Fibroblast of upper back skin (primary cell): Measurements from ENCODE around the gene WDR41.

Source experiments
- DNase-seq: peaks from one replicate; pipeline ENCODE4 v3.0.0-alpha.2; 2013

The WDR41 gene

DNA sequence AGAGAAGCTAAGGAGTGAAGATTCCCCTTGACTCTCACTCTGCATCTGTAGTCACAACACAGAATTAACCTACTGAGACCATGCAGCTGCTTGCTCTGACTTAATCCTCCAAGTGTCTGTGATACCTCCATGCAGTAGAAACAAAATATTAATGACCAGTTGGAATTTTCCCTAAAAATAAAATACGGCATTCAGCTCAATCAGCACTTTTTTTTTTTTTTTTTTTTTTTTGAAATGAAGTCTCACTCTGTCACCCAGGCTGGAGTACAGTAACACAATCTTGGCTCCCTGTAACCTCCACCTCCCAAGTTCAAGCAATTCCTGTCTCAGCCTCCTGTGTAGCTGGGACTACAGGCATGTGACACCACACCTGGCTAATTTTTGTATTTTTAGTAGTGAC, 48.4 kb downstream of the WDR41 start:
- no peak for DNase-seq

DNA sequence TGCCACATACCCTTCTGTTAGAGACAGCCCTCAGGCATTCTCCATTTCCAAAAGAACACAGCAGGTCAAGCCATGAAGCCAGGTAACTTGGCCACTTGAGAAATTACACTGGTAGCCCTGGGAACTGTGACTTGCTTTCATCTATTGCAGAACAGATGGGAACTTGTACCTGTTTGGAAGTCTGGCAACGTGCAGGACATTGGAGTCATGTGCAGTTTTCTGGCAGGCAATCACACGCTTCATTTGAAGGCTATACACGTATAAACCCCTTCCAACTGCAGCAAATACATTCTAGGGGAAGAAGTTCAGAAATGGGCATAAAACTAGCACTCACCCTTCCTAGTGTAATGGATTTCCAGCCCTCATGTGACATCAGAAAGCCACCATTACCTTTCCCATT, 54.0 kb downstream of the WDR41 start:
- no peak for DNase-seq

DNA sequence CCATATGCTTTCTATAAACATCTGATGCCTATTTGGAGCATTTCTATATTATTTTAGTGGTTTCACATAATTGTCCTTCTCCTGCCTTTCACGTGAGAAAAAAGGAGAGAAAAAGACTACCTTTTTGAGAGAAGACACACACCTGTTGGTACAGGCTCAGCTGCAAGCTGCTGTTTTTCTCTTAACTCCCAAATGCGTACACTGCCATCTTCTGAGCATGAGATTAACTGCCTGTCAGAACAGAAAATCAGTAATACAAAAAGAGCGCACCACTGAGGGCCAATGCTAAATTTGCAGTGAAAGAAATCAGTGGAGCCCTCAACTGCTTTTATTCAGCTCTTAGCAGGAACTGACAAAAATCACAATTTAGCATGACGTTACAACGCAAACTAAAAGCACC, 54.9 kb downstream of the WDR41 start:
- DNase-seq = no peak

DNA sequence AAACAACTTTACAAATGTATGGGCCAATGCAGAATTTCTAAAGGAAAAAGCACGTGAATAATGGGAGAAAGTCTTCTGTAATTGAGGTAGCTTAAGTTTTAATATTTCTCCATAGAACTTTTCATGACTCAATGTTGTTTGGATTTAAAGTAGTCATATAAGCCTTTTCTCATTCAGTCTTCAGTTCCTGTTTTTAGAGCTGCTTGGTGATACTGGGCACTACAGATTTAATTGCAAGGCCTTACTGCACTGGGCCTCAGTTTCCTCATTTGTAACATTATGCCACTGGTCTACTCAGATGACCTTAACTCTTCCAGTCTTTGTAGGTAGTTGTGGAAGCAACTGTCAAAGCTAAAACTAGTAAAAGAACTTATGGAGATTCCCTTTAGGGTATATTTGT, 60.4 kb downstream of the WDR41 start:
- no peak for DNase-seq

DNA sequence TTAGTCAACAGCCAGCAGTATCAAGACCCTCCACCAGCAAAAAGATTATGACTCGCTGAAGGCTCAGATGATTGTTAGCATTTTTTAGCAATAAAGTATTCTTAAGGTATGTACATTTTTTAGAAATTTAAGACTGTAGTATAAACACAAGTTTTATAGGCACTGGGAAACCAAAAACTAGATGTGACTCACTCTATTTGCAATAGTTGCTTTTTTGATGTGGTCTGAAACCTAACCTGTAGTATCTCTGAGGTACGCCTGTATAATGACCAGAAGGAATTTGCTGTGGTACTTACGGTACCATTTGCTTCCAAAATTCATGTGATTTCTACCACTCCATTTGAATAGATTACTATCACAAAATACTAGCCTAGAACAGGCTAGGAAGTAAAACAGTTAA, 60.8 kb downstream of the WDR41 start:
- peak; percentile 78 for DNase-seq

DNA sequence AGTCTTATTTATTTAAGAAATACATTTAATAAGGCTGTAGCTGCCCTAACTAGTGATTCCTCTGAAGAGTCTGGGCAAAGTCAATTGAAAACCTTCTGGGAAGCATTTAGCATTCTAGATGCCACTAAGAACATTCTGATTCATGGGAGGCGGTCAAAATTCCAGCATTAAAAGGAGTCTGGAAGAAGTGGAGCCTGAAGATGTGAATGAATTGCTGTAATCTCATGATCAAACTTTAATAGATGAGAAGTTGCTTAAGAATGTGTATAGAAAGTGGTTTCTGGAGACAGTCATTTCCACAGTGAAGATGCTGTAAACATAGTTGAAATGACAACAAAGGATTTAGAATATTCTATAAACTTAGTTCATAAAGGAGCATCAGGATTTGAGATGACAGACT, 61.4 kb downstream of the WDR41 start:
- DNase-seq = peak; percentile 29

DNA sequence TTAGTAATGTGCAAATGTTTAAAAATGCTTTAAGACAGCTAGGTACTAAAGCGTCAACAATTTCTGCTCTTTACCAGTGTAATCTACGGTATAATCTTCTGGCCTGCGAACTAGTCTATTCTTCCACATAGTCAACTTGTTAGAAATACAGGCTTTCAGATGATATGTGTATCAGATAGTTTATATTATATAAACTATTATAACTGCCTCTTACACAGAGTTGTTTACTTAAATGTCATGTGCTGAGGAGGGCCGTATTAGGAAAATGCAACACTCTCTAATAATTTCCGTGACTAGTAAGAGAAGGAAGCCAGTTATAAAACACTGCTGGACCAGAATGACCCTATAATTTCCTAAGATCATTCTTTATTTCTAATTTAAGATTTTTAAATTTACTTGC, 63.6 kb downstream of the WDR41 start:
- DNase-seq = no peak

DNA sequence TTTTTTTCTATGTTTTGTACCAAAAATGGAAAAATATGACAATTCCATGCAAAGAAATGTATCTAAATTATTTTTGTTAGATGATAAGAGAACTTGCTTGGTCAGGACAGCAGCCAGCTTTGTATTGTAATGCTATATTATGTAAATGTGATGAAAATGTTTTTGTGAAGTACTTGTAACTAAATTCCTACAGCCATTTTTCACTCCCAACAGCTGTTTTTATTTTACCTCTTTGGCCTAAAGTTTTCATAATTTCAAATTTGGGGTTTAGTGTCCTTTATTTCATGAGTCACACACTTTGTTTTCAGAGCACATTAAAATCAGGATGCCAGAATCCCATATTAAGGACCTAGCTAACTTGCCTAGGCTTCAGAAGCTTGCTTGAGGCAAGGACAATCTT, 64.1 kb downstream of the WDR41 start:
- DNase-seq = peak; percentile 42

DNA sequence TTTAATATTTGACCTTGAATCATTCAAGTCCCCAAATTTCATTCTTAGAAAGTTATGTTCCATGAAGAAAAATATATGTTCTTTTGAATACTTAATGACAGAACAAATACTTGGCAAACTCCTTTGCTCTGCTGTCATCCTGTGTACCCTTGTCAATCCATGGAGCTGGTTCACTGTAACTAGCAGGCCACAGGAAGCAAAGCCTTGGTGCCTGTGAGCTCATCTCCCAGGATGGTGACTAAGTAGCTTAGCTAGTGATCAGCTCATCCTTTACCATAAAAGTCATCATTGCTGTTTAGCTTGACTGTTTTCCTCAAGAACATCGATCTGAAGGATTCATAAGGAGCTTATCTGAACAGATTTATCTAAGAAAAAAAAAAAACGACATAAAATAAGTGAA, 65.4 kb downstream of the WDR41 start:
- peak; percentile 59 for DNase-seq

DNA sequence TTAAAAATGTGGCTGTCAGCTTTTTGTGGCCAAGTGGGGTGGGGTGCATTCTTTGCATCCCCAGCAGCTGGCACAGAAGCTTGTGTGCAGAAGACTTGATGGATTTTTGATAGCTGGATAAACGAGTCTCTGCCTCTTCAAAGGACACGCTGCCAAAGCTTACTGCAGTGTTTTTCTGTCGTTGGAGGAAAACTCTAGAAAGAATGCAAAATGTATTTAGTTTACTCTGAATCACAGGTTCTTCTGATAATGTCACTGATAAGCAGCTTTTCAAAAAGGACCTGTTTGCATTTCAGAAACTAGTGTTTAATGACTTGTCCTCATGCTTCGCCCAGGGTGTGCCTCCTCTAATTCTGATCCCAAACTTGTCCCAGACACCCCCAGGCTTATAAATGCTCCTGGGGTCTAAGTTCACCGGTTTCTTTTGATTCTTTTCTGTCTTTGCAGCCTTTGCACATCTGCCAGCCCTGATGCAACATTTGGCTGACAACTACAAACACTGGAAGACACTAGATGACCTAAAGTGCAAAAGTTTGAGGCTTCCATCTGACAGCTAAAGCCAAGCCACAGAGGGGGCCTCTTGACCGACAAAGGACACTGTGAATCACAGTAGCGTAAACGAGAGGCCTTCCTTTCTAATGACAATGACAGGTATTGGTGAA, 66.0 kb downstream of the WDR41 start:
- no peak for DNase-seq

DNA sequence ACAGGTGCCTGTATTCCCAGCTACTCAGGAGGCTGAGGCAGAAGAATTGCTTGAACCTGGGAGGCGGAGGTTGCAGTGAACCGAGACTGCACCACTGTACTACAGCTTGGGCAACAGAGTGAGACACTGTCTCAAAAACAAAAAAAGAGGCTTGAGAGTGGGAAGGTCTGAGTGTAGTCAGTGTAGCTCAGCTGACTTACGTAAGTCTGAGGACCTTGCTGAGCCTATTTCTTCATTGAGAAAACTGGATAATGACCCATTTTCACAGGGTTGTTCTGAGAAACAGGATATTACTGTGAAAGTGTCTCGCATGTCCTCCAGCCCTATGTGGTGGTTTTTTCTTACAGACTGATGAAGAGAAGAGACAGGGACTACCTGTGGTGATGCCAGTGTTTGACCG, 66.7 kb downstream of the WDR41 start:
- DNase-seq = no peak

DNA sequence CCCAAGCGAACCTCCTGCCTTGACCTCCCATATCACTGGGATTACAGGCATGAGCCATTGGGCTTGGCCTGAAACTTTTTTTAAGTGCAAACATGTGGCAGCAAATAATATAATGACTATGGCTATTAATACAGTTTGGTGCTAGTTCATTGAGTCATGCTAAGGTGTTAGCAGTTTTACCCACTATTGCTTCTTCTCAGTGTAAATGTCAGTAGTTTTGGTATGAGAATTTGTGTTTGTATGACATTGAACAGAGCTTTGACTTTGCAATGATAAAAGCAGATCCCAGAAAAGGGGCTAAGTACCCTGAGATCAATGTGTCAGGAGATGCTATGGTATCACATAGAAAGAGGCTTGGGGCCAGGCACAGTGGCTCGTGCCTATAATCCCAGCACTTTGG, 67.2 kb downstream of the WDR41 start:
- no peak for DNase-seq

DNA sequence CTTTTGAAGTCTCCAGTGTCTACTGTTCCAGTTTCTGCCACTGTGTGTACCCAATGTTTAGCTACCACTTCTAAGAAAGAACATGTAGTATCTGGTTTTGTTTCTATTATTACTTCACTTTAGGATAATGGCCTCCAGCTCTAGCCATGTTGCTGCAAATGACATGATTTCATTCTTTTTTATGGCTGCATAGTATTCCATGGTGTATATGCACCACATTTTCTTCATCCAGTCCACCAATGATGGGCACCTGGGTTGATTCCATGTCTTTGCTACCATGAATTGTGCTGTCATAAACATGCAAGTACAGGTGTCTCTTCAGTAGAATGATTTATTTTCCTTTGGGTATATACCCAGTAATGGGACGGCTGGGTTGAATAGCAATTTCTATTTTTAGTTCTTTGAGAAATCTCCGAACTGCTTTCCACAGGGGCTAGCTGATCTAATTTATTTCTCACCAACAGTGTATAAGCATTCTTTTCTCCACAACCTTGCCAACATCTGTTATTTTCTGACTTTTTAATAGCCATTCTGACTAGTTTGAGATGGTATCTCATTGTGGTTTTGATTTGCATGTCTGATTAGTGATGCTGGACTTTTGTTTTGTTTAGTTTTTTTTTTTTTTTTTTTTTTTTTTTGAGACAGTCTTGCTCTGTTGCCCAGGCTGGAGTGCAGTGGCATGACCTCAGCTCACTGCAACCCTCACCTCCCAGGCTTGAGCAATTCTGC, 68.9 kb downstream of the WDR41 start:
- DNase-seq = peak; percentile 47

DNA sequence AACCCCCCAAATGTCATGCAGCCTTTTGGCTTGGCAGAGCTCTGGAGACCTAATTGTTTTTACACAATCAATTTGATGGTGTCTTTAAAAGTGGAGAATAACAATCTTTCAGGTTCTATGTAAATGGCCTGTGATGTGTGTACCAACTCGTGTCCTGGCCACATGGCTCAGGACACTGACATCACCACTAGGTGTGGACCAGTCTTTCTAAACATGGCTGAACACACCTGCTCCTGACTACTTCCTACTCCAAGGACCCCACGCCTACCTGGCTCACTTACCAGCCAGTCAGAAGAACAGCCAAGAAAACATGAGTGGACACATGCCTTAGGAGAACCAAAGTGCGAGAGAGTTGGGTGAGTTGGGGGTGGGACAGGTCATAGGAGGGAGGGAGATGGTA, 71.2 kb downstream of the WDR41 start:
- DNase-seq = no peak

DNA sequence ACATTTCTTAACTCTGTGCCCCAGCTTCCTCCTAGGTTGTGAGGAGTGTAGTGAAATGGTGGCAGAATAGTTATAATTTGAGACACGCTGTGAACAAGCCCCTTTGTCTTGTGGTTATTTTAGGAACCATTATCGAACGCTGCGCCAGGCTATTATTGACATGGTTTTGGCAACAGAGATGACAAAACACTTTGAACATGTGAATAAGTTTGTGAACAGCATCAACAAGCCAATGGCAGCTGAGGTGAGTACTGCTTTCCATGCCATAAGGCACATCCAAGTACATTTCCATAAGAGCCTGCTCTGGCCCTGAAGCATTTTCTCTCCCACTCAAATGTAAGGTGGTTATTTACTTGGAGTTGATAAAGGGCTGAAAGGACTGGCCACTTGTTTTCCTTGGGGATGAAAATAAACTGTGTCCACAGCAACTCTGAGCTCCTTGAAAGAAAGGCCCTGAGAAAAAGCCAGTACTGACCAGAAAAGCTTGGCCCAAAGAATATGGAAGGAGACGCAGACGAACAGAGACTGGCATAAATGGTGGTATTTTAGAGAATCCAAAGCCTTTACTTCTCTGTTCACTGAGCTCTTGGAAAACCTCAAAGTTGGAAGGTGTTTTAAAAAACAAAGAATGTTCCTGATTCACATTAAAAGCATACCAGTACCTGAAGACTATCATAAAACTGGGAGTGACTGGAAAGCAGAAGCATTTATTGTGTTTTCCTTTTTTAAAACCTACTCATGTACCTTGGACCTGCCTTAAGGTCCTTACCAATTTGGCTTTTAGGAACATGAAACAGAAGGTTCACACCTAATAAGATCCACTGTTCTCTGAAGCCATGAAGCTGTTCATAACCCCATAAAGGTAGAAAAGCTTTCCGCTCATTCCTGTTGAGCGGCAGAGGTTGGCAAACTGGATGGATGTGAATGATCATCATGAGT, 72.2 kb downstream of the WDR41 start:
- DNase-seq = no peak

DNA sequence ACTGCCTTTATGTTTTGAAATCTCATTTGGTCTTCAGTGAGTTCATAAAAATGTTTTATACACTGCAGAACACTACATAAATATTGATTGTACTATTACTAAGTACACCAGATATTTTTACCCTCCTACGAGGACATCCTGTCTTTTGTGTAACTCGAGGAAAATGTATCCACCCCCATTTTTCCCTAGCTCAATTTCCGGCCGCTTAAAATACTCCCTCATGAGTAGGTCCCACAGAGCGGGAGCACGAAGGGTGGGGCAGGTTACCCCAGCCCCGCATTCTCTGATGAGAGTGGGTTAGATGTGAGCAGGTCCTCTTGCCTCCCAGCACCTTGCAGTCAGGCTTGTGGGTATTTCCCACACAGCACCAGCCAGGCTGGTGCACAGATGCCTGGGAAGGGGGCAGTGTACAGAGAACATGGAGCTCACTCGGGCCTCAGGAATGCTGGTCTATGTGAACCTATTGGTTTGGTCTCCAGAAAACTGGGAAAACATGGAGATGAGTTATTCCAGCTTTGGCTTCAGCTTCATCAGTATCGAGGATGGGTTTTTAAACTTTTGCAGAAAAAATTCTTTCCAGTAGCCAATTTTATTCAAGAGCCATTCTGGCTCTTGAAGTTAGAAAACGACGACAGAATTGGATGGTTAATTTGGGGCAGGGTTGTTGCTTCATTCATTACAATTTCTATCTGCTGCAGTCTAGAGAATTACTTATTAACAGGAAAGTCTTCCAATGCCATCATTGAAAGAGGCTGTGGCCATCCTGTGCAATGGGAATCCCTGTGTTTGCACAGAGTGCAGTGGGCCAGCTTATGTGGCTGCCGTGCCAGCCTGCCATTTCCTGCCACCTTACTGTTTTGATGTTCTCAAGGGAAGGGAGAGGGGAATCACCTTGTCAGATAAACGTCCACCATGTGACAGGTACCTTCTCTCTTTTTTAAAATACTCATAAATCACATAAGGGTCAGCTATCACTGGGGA, 73.2 kb downstream of the WDR41 start:
- no peak for DNase-seq

DNA sequence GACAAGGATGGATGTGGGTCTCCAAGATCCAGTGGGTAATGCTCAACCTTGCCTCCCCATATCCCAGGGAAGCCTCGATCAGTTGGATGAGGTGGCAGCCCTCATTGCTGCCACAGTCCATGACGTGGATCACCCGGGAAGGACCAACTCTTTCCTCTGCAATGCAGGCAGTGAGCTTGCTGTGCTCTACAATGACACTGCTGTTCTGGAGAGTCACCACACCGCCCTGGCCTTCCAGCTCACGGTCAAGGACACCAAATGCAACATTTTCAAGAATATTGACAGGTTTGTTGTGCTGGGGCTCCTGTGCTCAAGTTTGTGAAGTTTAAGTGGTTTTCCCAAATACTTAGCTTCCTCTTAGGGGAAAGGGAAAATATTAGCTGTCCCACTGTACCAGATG, 74.0 kb downstream of the WDR41 start:
- DNase-seq = no peak

DNA sequence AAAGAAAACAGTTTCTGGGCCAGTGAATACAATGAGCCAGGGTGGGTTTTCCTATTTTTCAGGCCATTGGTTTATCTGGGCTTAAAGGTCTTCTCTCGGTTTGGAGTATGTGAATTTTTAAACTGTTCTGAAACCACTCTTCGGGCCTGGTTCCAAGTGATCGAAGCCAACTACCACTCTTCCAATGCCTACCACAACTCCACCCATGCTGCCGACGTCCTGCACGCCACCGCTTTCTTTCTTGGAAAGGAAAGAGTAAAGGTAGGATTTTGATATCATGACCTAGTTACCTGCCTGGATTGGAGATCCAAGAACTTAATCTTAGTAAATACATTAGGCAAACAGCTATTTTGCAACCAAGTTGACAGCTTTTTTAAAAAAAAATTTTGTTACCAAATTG, 79.1 kb downstream of the WDR41 start:
- no peak for DNase-seq

DNA sequence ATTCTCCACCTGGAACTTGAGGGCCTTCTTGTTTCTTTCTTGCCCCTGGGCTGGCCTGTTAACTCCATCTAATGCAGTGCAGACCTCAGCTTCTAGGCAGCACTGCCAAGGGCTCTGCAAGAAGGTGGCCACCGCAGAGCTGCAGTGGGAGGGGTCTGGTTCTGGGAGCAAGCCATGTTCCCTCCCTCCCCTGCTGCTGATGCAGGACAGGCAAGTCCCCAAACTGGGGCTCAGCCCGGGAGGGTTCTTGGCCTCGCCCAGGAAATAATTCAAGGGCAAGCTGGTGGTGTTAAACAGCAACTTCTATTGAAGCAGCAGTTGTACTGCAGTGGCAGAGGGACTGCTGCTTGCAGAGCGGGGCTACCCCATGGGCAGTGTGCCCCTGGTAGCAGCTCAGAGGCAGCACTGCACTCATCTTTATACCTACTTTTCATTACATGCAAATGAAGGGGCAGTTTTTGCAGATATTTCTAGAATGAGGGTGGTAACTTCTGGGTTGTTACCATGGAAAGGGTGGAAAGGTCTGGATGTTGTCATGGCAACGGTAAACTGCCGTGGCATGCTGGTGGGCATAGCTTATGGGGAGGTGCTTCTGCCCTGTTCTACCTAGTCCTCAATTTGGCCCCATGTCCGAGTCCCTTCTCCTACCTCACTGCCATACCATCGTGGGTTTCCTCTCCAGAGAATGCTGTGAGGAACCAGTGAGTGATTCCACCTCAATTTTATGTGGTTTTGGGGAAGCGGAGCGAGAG, 82.1 kb downstream of the WDR41 start:
- DNase-seq = no peak

DNA sequence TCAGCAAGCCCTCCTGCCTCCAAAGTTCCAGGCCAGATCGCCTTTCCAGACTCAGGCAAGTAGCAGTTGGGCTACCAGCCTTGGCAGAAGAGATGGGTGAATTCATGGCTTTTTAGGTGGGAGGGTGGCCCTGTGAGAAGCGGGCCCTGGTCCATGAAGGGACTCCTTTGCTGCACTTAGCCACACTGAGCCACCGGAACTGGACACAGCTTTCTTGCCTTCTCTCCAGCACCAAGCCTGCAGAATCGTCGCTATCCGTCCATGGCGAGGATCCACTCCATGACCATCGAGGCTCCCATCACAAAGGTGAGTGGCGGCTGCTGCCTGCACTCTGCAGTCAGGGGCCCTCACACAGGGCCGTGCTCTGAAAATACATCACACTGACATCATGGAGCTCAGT, 85.0 kb downstream of the WDR41 start:
- DNase-seq = no peak

DNA sequence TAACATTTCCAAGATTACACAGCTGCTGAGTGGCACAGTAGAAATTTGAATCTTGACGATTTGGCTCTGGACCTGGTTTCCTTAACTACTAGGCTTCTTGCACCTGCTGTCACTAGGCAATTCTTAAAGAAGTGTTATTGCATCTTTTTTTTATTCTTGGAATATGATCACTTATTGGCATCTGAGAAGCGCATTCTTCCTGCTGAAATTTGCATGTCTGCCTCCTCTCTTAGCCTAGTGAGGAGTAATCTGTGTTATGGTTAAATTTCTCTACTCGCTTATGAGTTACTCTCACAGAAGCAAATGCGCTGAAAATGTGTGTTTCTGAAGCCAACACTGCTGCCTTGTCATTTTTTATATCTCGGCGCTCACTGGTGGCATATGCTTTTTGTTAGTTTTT, 89.3 kb downstream of the WDR41 start:
- no peak for DNase-seq

DNA sequence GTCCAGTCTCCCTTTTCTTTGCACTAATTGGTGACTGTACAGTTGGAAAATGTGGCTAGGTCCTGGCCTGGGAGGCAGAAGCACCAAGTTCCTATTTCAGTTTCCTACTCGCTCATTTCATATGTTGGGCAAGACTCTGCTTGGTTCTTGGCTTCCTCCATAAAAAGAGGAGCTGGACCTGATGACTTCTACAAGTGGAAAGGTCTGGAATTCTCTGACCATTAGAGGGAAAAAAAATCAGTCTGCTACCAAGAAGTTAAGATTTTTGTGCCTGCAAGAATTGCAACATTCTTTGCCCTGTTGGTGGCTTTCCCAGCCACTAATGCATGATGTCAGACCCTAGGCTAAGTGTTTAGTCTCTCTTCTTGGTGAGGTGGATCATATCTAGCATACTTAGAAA, 91.5 kb downstream of the WDR41 start:
- DNase-seq = no peak
